ENCODE results near the gene NCAPG2. TPM values are rescaled to one million over a fixed set of nuclear protein-coding genes. Genes with fewer than 3 reads are reported as not detected.

NCAPG2 gene
- total RNA-seq, 2 experiments from 2014 or later = 61.8 to 111 TPM

DNA sequence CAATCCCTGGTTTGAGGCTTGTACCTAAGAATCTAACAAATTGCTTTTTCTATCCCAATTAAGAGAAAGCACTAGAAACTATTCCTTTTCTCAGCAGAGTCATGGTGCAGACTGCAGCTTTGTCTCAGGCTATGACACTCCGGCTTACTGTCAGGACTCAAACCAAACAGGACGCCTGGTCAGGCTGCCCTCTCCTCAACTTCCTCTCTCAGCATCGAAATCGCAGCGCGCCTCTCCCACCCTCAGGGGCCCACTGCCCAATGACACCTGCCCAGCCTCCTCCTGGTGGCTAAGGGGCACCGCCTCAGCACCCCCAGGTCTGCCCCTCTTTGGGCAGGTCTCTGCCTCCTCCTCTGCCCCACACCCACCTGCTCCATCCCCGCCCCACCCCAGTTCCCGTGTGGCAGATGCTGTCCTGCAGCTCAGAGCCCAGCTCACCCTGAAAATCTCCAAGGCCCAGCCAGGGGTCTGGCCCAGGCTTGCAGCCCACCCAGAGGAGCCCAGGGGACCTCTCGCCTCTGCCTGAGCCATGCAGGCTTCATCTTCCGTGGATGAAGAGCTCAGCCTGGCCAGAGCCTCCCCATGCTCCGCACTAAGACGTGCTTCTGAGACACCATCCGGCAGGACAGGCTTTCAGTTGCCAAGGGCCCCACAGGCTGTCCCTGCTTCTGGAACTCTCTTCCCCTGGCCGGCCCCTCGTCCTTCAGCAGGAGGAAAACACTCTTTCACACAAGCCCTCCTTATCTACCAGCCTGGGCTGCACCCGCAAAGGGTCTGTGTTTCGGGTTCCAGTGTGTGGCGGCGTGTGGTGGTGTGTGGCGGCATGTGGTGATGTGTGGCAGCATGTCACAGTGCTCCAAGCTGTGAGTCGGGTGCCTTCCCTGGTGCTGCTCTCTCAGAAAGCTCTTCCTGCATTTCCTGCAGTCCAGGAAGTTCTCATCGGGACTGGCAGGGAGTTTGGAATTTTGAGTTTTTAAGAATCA is 100.5 kb downstream of the NCAPG2 start:
- Histone ChIP-seq H3K36me3 (ENCODE audit: insufficient read depth, low read length) (peaks cover 20% of the 10 kb centered on the region; the same call in 1 of the 2 replicates), H3K9me2 (ENCODE audit: insufficient read depth, low read length) (no peaks in the 10 kb centered on the region), H3K4me2 (ENCODE audit: low read length) (no peak overlapping the region), H3K4me3 (ENCODE audit: low read depth, low read length, poor library complexity, severe bottlenecking) (no peak overlapping the region), H3K27ac (ENCODE audit: low read depth, low read length, poor library complexity, severe bottlenecking) (no peak overlapping the region), H2AFZ (ENCODE audit: low read length) (no peak overlapping the region), H3K79me2 (ENCODE audit: insufficient read depth, low read depth, low read length) (no peaks in the 10 kb centered on the region), H3K9me3 (ENCODE audit: low read length) (no peaks in the 10 kb centered on the region), H3K4me1 (ENCODE audit: insufficient read depth, low read length, poor library complexity, severe bottlenecking) (no peaks in the 10 kb centered on the region), H4K20me1 (ENCODE audit: insufficient read depth, low read length) (no peaks in the 10 kb centered on the region)
- intact Hi-C loops (cut with micrococcal nuclease; ENCODE audit: unreplicated experiment) = no loop called here
- ChIA-PET POLR2A (no interaction called here), CTCF (ENCODE audit: unreplicated experiment) (no interaction called here)
- no TSS peak for BruUV-seq (replicated peaks)
- no peak for DNase-seq (ENCODE audit: low spot score)
- TF ChIP-seq, protein P1, sequence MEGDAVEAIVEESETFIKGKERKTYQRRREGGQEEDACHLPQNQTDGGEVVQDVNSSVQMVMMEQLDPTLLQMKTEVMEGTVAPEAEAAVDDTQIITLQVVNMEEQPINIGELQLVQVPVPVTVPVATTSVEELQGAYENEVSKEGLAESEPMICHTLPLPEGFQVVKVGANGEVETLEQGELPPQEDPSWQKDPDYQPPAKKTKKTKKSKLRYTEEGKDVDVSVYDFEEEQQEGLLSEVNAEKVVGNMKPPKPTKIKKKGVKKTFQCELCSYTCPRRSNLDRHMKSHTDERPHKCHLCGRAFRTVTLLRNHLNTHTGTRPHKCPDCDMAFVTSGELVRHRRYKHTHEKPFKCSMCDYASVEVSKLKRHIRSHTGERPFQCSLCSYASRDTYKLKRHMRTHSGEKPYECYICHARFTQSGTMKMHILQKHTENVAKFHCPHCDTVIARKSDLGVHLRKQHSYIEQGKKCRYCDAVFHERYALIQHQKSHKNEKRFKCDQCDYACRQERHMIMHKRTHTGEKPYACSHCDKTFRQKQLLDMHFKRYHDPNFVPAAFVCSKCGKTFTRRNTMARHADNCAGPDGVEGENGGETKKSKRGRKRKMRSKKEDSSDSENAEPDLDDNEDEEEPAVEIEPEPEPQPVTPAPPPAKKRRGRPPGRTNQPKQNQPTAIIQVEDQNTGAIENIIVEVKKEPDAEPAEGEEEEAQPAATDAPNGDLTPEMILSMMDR (conservative IDR thresholded peaks at IDR 0.05; ENCODE audit: low read length) = no peak
- no peak for TF ChIP-seq EZH2phosphoT487 (IDR thresholded peaks at IDR 0.05; ENCODE audit: borderline replicate concordance, low read depth, low read length)

DNA sequence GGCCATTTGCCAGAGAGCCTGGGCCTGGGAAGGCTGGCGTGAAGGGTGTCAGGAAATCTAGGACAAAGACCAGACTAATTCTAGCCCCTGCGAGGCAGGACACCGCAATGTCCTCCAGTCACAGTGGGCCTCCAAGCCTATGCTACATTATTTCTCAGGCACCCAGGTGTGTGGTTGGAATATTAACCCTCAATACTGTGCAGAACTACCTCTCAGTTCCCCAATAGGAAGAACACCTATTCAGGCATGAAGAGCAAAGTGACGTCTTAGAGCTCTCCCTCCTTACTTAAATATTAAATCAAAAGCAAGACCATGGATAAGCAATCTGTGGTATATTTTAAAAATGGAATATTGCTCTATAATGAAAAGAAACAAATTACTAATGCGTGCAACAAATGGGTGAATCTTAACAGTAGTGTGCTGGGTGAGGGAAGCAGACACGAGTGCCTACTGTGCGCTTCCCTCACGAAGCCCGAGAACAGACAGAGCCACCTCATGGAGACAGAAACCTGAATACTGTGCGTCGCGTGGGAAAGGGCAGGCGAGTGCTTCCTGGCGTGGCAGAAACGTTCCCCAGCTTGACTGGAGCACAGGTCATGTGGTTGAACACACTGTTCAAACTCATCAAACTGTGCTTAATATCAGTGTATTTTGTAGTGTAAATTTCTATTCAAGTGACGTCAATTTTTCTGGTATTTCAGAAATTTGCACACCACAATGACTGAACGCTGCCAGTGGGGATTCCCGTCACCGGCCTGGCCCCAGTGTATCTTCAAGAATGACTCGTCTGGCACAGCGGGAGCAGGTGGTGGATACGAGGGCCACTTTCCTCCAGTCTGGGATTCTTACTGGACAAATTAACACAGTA is 101.5 kb downstream of the NCAPG2 start:
- no peaks in the 10 kb centered on the region for H3K9me2 ChIP-seq (ENCODE audit: insufficient read depth, low read length)
- no peak overlapping the region for H3K4me3 ChIP-seq (ENCODE audit: low read depth, low read length, poor library complexity, severe bottlenecking)
- H3K9me3 ChIP-seq (ENCODE audit: low read length) = no peaks in the 10 kb centered on the region
- POLR2A ChIA-PET = no interaction called here
- no peaks in the 10 kb centered on the region for H4K20me1 ChIP-seq (ENCODE audit: insufficient read depth, low read length)
- H3K27ac ChIP-seq (ENCODE audit: low read depth, low read length, poor library complexity, severe bottlenecking) = no peak overlapping the region
- CTCF ChIA-PET (ENCODE audit: unreplicated experiment) = no interaction called here
- TF ChIP-seq EZH2phosphoT487 (IDR thresholded peaks at IDR 0.05; ENCODE audit: borderline replicate concordance, low read depth, low read length) = no peak
- TF ChIP-seq, protein P1 (conservative IDR thresholded peaks at IDR 0.05; ENCODE audit: low read length) = no peak
- no peak overlapping the region for H2AFZ ChIP-seq (ENCODE audit: low read length)
- intact Hi-C loops (cut with micrococcal nuclease; ENCODE audit: unreplicated experiment) = no loop called here
- peaks cover 20% of the 10 kb centered on the region; the same call in 1 of the 2 replicates for H3K36me3 ChIP-seq (ENCODE audit: insufficient read depth, low read length)
- H3K79me2 ChIP-seq (ENCODE audit: insufficient read depth, low read depth, low read length) = no peaks in the 10 kb centered on the region
- no TSS peak for BruUV-seq (replicated peaks)
- no peak for DNase-seq (ENCODE audit: low spot score)
- no peak overlapping the region for H3K4me2 ChIP-seq (ENCODE audit: low read length)
- no peaks in the 10 kb centered on the region for H3K4me1 ChIP-seq (ENCODE audit: insufficient read depth, low read length, poor library complexity, severe bottlenecking)
